ENCODE data around the gene CAMK1D. TPM values are rescaled to one million over a fixed set of nuclear protein-coding genes. Genes with fewer than 3 reads are reported as not detected.

Gene CAMK1D
- total and polyA plus RNA-seq, 2 of the 4 experiments (the other 2 are of a cell fraction): 5.0 to 5.3 TPM

DNA sequence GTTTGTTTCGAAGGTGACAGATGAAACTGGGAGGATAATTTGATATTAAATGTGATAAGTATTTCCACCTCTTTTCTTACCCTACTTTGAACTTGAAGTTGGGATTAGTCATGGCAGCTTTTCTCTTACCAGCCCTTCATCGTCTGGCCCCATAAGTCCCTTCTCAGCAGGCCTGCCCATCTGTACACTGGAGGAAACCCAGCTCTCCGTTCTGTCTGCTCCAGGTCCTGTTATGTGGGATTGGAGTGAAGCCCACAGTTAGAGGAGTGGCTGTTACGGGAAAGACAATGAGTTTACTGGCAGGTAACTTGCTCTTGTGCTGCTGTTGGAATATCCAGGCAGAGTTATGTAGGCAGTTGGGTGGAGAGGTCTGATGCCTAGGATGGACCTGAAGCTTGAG lies 127.3 kb downstream of the CAMK1D start:
- Histone ChIP-seq H3K27me3 (ENCODE audit: control insufficient read depth, insufficient read depth, low read length) (no peaks in the 10 kb centered on the region), H4K8ac (ENCODE audit: low read depth in 2 of 2, low read length in 2 of 2) (no peak overlapping the region), H4K5ac (ENCODE audit: low read depth, low read length) (no peak overlapping the region), H3K9me3 (ENCODE audit: control insufficient read depth, insufficient read depth, low read length) (peaks cover 2% of the 10 kb centered on the region; the same call in 1 of the 2 replicates), H3K23ac (ENCODE audit: low read depth, low read length) (no peak overlapping the region), H2BK15ac (ENCODE audit: low read depth, low read length) (no peak overlapping the region), H3K4me3 (ENCODE audit: insufficient read depth, low read depth, low read length) (no peak overlapping the region), H2BK5ac (ENCODE audit: low read depth, low read length, poor library complexity, severe bottlenecking) (no peak overlapping the region), H3K4ac (ENCODE audit: low read depth, low read length) (no peak overlapping the region), H2BK120ac (ENCODE audit: low read depth, low read length) (no peak overlapping the region), H3K18ac (ENCODE audit: low read depth, low read length) (no peak overlapping the region), H3K14ac (replicated peaks; ENCODE audit: low read depth, low read length) (no peak overlapping the region), H3K4me1 (ENCODE audit: control insufficient read depth, insufficient read depth, low read length) (no peaks in the 10 kb centered on the region), H3K9me1 (ENCODE audit: insufficient read depth, low read length) (no peaks in the 10 kb centered on the region), H3K36me3 (ENCODE audit: control insufficient read depth, insufficient read depth, low read length) (no peaks in the 10 kb centered on the region), H2BK20ac (ENCODE audit: low read depth, low read length) (no peak overlapping the region), H3K9ac (ENCODE audit: low read depth, low read length) (no peak overlapping the region), H4K91ac (ENCODE audit: insufficient read depth, low read depth, low read length) (no peak overlapping the region), H3K27ac (ENCODE audit: insufficient read depth, low read length) (no peak overlapping the region), H2AK5ac (ENCODE audit: low read depth, low read length) (no peak overlapping the region), H3K4me2 (ENCODE audit: low read depth, low read length) (no peak overlapping the region), H3K56ac (ENCODE audit: extremely low read depth, insufficient read depth, low read length) (no peak overlapping the region), H3K79me1 (ENCODE audit: low read depth in 1 of 2, low read length in 2 of 2) (no peaks in the 10 kb centered on the region), H2AK9ac (replicated peaks; ENCODE audit: low read depth, low read length, poor library complexity) (no peak overlapping the region), H4K20me1 (ENCODE audit: insufficient read depth, low read length) (no peaks in the 10 kb centered on the region), H2AFZ (replicated peaks; ENCODE audit: low read length, poor library complexity) (no peak overlapping the region)
- WGBS, 2 experiments (ENCODE audit: extremely low coverage in 2 of 2, insufficient read length in 1 of 2): no CpG with 5 or more reads among the region's 4 CpGs
- POLR2A ChIA-PET (ENCODE audit: unreplicated experiment): no interaction called here
- TF ChIP-seq CEBPB (IDR thresholded peaks at IDR 0.05; ENCODE audit: low read depth, low read length) (no peak), MXI1 (IDR thresholded peaks at IDR 0.05; ENCODE audit: borderline replicate concordance, low read depth, low read length) (no peak)
- dilution Hi-C loops (cut with HindIII; ENCODE audit: low sequenced_read_pairs, unreplicated experiment) (no loop called here), intact Hi-C loops (cut with micrococcal nuclease) (no loop called here), in situ Hi-C loops (cut with MboI; ENCODE audit: low sequenced_read_pairs) (no loop called here)
- BruUV-seq (replicated peaks): no TSS peak
- CTCF ChIA-PET: no interaction called here
- DNase-seq (no peak), ATAC-seq (ENCODE audit: low read depth) (no peak)

All from IMR-90 (cell line).